ENCODE measurements around the gene CPNE5. TPM values are rescaled to one million over a fixed set of nuclear protein-coding genes. Genes with fewer than 3 reads are reported as not detected.

The CPNE5 gene
- polyA plus RNA-seq, 1 donor (not counting 4 experiments of a cell fraction or from before 2014, with no cell fraction given) = 0.05 TPM

GRCh38 chr6:36840432-36841403 lies 1.5 kb upstream of the CPNE5 start:
- H2AFZ ChIP-seq (ENCODE audit: control insufficient read depth, low read length) = no peak overlapping the region
- no peak overlapping the region for H3K9ac ChIP-seq (ENCODE audit: control insufficient read depth, extremely low read depth, insufficient read depth, low read length)

GRCh38 chr6:36839749-36840431 lies 646 bp upstream of the CPNE5 start:
- Histone ChIP-seq H4K20me1 (ENCODE audit: control insufficient read depth, extremely low read depth, insufficient read depth, low read length) (no peaks in the 10 kb centered on the region), H2AFZ (ENCODE audit: control insufficient read depth, low read length) (no peak overlapping the region), H3K27ac (ENCODE audit: control insufficient read depth, insufficient read depth, low read length) (no peak overlapping the region), H3K9me1 (ENCODE audit: control insufficient read depth, extremely low read depth, insufficient read depth, low read length) (no peaks in the 10 kb centered on the region), H3K4me1 (ENCODE audit: control insufficient read depth, extremely low read depth, insufficient read depth, low read length) (no peaks in the 10 kb centered on the region), H3K9ac (ENCODE audit: control insufficient read depth, extremely low read depth, insufficient read depth, low read length) (no peak overlapping the region), H3K4me3 (ENCODE audit: control insufficient read depth in 2 of 3, extremely low read depth in 1 of 3, insufficient read depth in 2 of 3, low read depth in 1 of 3, low read length in 3 of 3) (peak overlapping the region; percentile 25 to 49 (median 34)), H3K4me2 (ENCODE audit: control insufficient read depth, extremely low read depth, insufficient read depth, low read depth, low read length) (peak overlapping the region; percentile 75), H3K79me2 (ENCODE audit: control insufficient read depth, insufficient read depth, low read length) (no peaks in the 10 kb centered on the region), H3K36me3 (ENCODE audit: control insufficient read depth in 2 of 2, extremely low read depth in 1 of 2, insufficient read depth in 2 of 2, low read length in 2 of 2) (no peaks in the 10 kb centered on the region), H3K27me3 (ENCODE audit: control insufficient read depth, extremely low read depth, insufficient read depth, low read length) (peaks cover 50% of the 10 kb centered on the region), H3K9me3 (ENCODE audit: control insufficient read depth, low read depth, low read length) (no peaks in the 10 kb centered on the region)
- peak in 1 of 3 experiments; percentile 22 for TF ChIP-seq CTCF (optimal IDR thresholded peaks at IDR 0.05 in 1 of 3, IDR thresholded peaks at IDR 0.05 in 1 of 3, conservative IDR thresholded peaks at IDR 0.05 in 1 of 3; ENCODE audit: extremely low read depth in 1 of 3, insufficient read depth in 2 of 3, low read length in 3 of 3)
- TF ChIP-seq EZH2 (IDR thresholded peaks at IDR 0.05; ENCODE audit: low read length) = no peak
- dilution Hi-C loops (cut with MboI; ENCODE audit: extremely low pct_ligation_motif_present, low sequenced_read_pairs) = no loop called here
- DNase-seq (ENCODE audit: low read depth, low spot score) = no peak
- FAIRE-seq = no peak

More at GRCh38 chr6:36840432-36841403, 1.5 kb upstream of the CPNE5 start:
- peak overlapping the region in 2 of 3 experiments; percentile 34 to 49 for H3K4me3 ChIP-seq (ENCODE audit: control insufficient read depth in 2 of 3, extremely low read depth in 1 of 3, insufficient read depth in 2 of 3, low read depth in 1 of 3, low read length in 3 of 3)
- TF ChIP-seq EZH2 (IDR thresholded peaks at IDR 0.05; ENCODE audit: low read length) (peak; percentile 75), CTCF (optimal IDR thresholded peaks at IDR 0.05 in 1 of 3, IDR thresholded peaks at IDR 0.05 in 1 of 3, conservative IDR thresholded peaks at IDR 0.05 in 1 of 3; ENCODE audit: extremely low read depth in 1 of 3, insufficient read depth in 2 of 3, low read length in 3 of 3) (no peak)
- DNase-seq (ENCODE audit: low read depth, low spot score) (no peak), FAIRE-seq (no peak)
- peaks cover 50% of the 10 kb centered on the region for H3K27me3 ChIP-seq (ENCODE audit: control insufficient read depth, extremely low read depth, insufficient read depth, low read length)
- no peaks in the 10 kb centered on the region for H3K79me2 ChIP-seq (ENCODE audit: control insufficient read depth, insufficient read depth, low read length)
- no peaks in the 10 kb centered on the region for H4K20me1 ChIP-seq (ENCODE audit: control insufficient read depth, extremely low read depth, insufficient read depth, low read length)
- no peaks in the 10 kb centered on the region for H3K9me1 ChIP-seq (ENCODE audit: control insufficient read depth, extremely low read depth, insufficient read depth, low read length)
- H3K4me2 ChIP-seq (ENCODE audit: control insufficient read depth, extremely low read depth, insufficient read depth, low read depth, low read length) = peak overlapping the region; percentile 75
- no peaks in the 10 kb centered on the region for H3K36me3 ChIP-seq (ENCODE audit: control insufficient read depth in 2 of 2, extremely low read depth in 1 of 2, insufficient read depth in 2 of 2, low read length in 2 of 2)
- dilution Hi-C loops (cut with MboI; ENCODE audit: extremely low pct_ligation_motif_present, low sequenced_read_pairs) = no loop called here
- no peaks in the 10 kb centered on the region for H3K9me3 ChIP-seq (ENCODE audit: control insufficient read depth, low read depth, low read length)
- H3K27ac ChIP-seq (ENCODE audit: control insufficient read depth, insufficient read depth, low read length) = no peak overlapping the region
- H3K4me1 ChIP-seq (ENCODE audit: control insufficient read depth, extremely low read depth, insufficient read depth, low read length) = no peaks in the 10 kb centered on the region

Data from keratinocyte (primary cell).